OCI-LY7 (cell line): ENCODE measurements around the gene FGD5.

Experiments
- CTCF ChIP-seq: fragments of 200-600 bp; sonication (generic); conservative IDR thresholded peaks from 2 replicates; pipeline ENCODE4 v1.5.1; 2014; ENCODE audit warnings: mild to moderate bottlenecking, antibody characterized with exemption, low read length, moderate library complexity, mixed read lengths
- EZH2phosphoT487 ChIP-seq: fragments of 200-600 bp; sonication (generic); IDR thresholded peaks from 2 replicates; pipeline ENCODE4 v1.6.1; 2018; ENCODE audit warnings: low read depth, borderline replicate concordance, mild to moderate bottlenecking, mixed run types, antibody characterized with exemption, low read length, moderate library complexity, mixed read lengths

DNA sequence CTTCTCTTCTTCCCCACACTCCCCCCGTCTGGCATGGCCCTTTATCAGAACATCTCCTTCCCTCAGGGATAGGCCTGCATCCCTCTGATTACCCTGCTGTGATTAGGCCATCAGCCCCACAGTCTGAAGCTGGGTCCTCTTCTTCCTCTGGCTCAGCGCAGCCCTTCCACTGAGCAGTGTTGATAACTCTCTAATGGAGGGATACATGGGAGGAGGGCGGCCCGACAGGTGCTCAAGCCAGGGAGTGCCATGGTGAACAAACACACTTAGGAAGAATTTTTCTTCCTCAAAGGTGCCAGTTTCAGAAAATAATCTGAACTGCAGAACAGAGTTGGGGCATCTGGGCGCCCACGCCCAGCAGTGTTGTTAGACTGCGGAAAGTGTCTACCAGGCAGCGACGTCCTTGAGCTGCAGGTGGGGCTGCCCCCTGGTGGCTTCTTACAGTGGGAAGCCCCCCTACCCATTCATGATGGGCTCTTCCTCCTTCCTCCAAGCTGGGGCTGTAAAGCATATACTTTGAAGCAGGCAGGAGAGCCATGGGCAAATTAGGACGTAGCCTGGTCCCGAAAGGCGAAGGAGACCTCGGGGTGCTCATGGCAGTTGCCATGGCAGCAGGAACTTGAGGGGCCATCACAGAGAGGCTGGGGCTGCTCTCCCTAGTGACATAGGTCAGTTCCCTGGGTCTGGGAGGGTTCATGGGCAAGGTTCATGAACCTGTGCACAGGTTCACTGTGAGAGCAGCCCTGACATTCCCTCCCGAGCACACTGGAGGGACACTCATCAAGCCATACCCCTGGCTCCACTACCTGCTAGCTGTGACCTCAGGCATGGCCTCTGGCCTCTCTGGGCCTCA is 95.4 kb downstream of the FGD5 start:
- TF ChIP-seq CTCF (peak; percentile 41), EZH2phosphoT487 (no peak)
